ENCODE results near the gene HOXC6.

HOXC6 gene

GRCh38 chr12:54037360-54038283 is 9.4 kb downstream of the HOXC6 start (continued):
- TF ChIP-seq ZNF18 (tag by site-specific recombination; IDR thresholded peaks at IDR 0.05): peak; percentile 84
- TF ChIP-seq ZNF214 (tag by site-specific recombination; IDR thresholded peaks at IDR 0.05; ENCODE audit: borderline replicate concordance): no peak
- no peak for TF ChIP-seq ZNF221 (tag by site-specific recombination; IDR thresholded peaks at IDR 0.05; ENCODE audit: borderline replicate concordance)
- TF ChIP-seq ZNF280C (tag by site-specific recombination; IDR thresholded peaks at IDR 0.05): no peak
- TF ChIP-seq ZNF596 (tag by site-specific recombination; IDR thresholded peaks at IDR 0.05): peak; percentile 73
- TF ChIP-seq ZNF239 (tag by site-specific recombination; IDR thresholded peaks at IDR 0.05): no peak
- TF ChIP-seq BCL11B (tag by site-specific recombination; IDR thresholded peaks at IDR 0.05; ENCODE audit: low read depth): peak; percentile 64
- 0 out of 2 replicates have a peak, but pooled peaks have one; percentile 35 for TF ChIP-seq YY1 (tag by site-specific recombination; IDR thresholded peaks at IDR 0.05)
- no peak for TF ChIP-seq ZBTB20 (tag by site-specific recombination; IDR thresholded peaks at IDR 0.05)
- peak; percentile 9; the same call in 1 of the 2 replicates for TF ChIP-seq ZBTB6 (tag by site-specific recombination; IDR thresholded peaks at IDR 0.05)
- TF ChIP-seq ZNF510 (tag by site-specific recombination; IDR thresholded peaks at IDR 0.05; ENCODE audit: insufficient replicate concordance): no peak
- TF ChIP-seq YY2 (tag by site-specific recombination; IDR thresholded peaks at IDR 0.05): no peak
- TF ChIP-seq ZNF548 (tag by site-specific recombination; IDR thresholded peaks at IDR 0.05): no peak
- TF ChIP-seq ZSCAN23 (tag by site-specific recombination; IDR thresholded peaks at IDR 0.05): 0 out of 2 replicates have a peak, but pooled peaks have one; percentile 40
- TF ChIP-seq ZNF518A (tag by site-specific recombination; conservative IDR thresholded peaks at IDR 0.05; ENCODE audit: low read depth): no peak
- peak; percentile 74; the same call in 1 of the 2 replicates for TF ChIP-seq ZNF561 (tag by site-specific recombination; IDR thresholded peaks at IDR 0.05; ENCODE audit: borderline replicate concordance)
- peak; percentile 26; the same call in 1 of the 2 replicates for TF ChIP-seq ZBTB11 (tag by site-specific recombination; conservative IDR thresholded peaks at IDR 0.05; ENCODE audit: low read depth)
- TF ChIP-seq ZNF76 (tag by site-specific recombination; IDR thresholded peaks at IDR 0.05; ENCODE audit: borderline replicate concordance, low read depth): no peak
- TF ChIP-seq ZNF37A (tag by site-specific recombination; IDR thresholded peaks at IDR 0.05): no peak
- peak; percentile 66 for TF ChIP-seq IKZF3 (tag by site-specific recombination; IDR thresholded peaks at IDR 0.05)
- TF ChIP-seq ZNF629 (tag by site-specific recombination; IDR thresholded peaks at IDR 0.05): peak; percentile 90
- TF ChIP-seq INSM2 (tag by site-specific recombination; IDR thresholded peaks at IDR 0.05): no peak; the same call in none of the 2 replicates
